Measurements from ENCODE around the gene TRIL.

TRIL gene

GRCh38 chr7:29003703-29004102 is 45.6 kb upstream of the TRIL start:
- H2BK120ac ChIP-seq (ENCODE audit: insufficient read depth, low read length, poor library complexity), result no peak overlapping the region
- H2AFZ ChIP-seq (ENCODE audit: insufficient read depth, low read length, poor library complexity), result no peak overlapping the region
- no peak overlapping the region for H2BK12ac ChIP-seq (ENCODE audit: low read length)
- H4K91ac ChIP-seq (ENCODE audit: low read depth, low read length), result no peak overlapping the region
- H3K4ac ChIP-seq (ENCODE audit: low read depth, low read length), result no peak overlapping the region
- H2AK5ac ChIP-seq (ENCODE audit: low read length), result no peak overlapping the region
- no peak overlapping the region for H3K4me3 ChIP-seq (ENCODE audit: low read depth, low read length)
- no peaks in the 10 kb centered on the region for H3K79me1 ChIP-seq (ENCODE audit: low read length)
- no peak overlapping the region for H2BK5ac ChIP-seq (ENCODE audit: low read depth, low read length, poor library complexity)
- DNase-seq, result no peak
- H3K27ac ChIP-seq (ENCODE audit: low read depth, low read length), result no peak overlapping the region
- H3K9me3 ChIP-seq (ENCODE audit: insufficient read depth, low read depth, low read length), result peaks cover 2% of the 10 kb centered on the region
- no peaks in the 10 kb centered on the region for H3K27me3 ChIP-seq (ENCODE audit: insufficient read depth, low read length)
- no peak overlapping the region for H3K18ac ChIP-seq (ENCODE audit: low read length)
- H3K4me2 ChIP-seq (ENCODE audit: low read length), result no peak overlapping the region
- no peak overlapping the region for H3K14ac ChIP-seq (ENCODE audit: low read length)
- H4K12ac ChIP-seq (ENCODE audit: low read depth, low read length), result no peak overlapping the region
- WGBS (ENCODE audit: extremely low coverage, insufficient coverage, insufficient read length), result no CpG with 5 or more reads among the region's 5 CpGs
- H3K36me3 ChIP-seq (ENCODE audit: control insufficient read depth in 1 of 2, insufficient read depth in 2 of 2, low read length in 2 of 2), result peaks cover 5% of the 10 kb centered on the region in 2 experiments
- no peak overlapping the region for H3K9ac ChIP-seq (ENCODE audit: low read length)
- H3K4me1 ChIP-seq (ENCODE audit: control insufficient read depth in 1 of 2, insufficient read depth in 2 of 2, low read length in 2 of 2), result no peaks in the 10 kb centered on the region
- no peaks in the 10 kb centered on the region for H3K79me2 ChIP-seq (ENCODE audit: control insufficient read depth, insufficient read depth, low read length, poor library complexity)
- no peak overlapping the region for H3K23ac ChIP-seq (ENCODE audit: low read length)
- no peak overlapping the region for H4K8ac ChIP-seq (ENCODE audit: low read depth, low read length)

DNA sequence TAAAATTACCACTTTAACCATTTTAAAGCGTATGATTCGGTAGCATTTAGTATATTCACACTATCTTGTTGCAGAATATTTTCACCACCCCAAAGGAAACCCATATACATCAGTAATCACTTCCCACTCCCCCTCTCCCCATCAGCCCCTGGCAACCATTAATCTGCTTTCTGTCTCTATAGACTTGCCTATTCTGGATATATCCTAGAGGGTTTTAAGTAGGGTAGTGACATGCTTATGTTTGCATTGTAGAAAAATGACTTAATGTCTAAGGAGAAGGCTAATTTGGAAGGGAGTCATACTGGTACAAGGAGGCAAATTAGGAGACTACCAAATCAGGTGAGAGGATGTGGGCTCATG is 42.6 kb upstream of the TRIL start:
- peaks cover 2% of the 10 kb centered on the region for H3K9me3 ChIP-seq (ENCODE audit: insufficient read depth, low read depth, low read length)
- no peak overlapping the region for H4K12ac ChIP-seq (ENCODE audit: low read depth, low read length)
- no peak overlapping the region for H3K14ac ChIP-seq (ENCODE audit: low read length)
- no peak overlapping the region for H2BK5ac ChIP-seq (ENCODE audit: low read depth, low read length, poor library complexity)
- H3K4ac ChIP-seq (ENCODE audit: low read depth, low read length), result no peak overlapping the region
- no peak overlapping the region for H3K27ac ChIP-seq (ENCODE audit: low read depth, low read length)
- no peaks in the 10 kb centered on the region for H3K27me3 ChIP-seq (ENCODE audit: insufficient read depth, low read length)
- no peak overlapping the region for H4K91ac ChIP-seq (ENCODE audit: low read depth, low read length)
- H2BK120ac ChIP-seq (ENCODE audit: insufficient read depth, low read length, poor library complexity), result no peak overlapping the region
- no peak for DNase-seq
- H3K79me1 ChIP-seq (ENCODE audit: low read length), result no peaks in the 10 kb centered on the region
- no peak overlapping the region for H4K8ac ChIP-seq (ENCODE audit: low read depth, low read length)
- H2AFZ ChIP-seq (ENCODE audit: insufficient read depth, low read length, poor library complexity), result no peak overlapping the region
- H3K36me3 ChIP-seq (ENCODE audit: control insufficient read depth in 1 of 2, insufficient read depth in 2 of 2, low read length in 2 of 2), result peaks cover 2 to 5% of the 10 kb centered on the region in 2 experiments
- H3K4me3 ChIP-seq (ENCODE audit: low read depth, low read length), result no peak overlapping the region
- H3K4me2 ChIP-seq (ENCODE audit: low read length), result no peak overlapping the region
- H3K4me1 ChIP-seq (ENCODE audit: control insufficient read depth in 1 of 2, insufficient read depth in 2 of 2, low read length in 2 of 2), result no peaks in the 10 kb centered on the region
- H2BK12ac ChIP-seq (ENCODE audit: low read length), result no peak overlapping the region
- H3K79me2 ChIP-seq (ENCODE audit: control insufficient read depth, insufficient read depth, low read length, poor library complexity), result no peaks in the 10 kb centered on the region
- no peak overlapping the region for H3K18ac ChIP-seq (ENCODE audit: low read length)
- H3K23ac ChIP-seq (ENCODE audit: low read length), result no peak overlapping the region
- no peak overlapping the region for H2AK5ac ChIP-seq (ENCODE audit: low read length)
- H3K9ac ChIP-seq (ENCODE audit: low read length), result no peak overlapping the region
- no CpG with 5 or more reads among the region's 2 CpGs for WGBS (ENCODE audit: extremely low coverage, insufficient coverage, insufficient read length)

- Histone ChIP-seq H3K4ac (ENCODE audit: low read depth, low read length) (no peak overlapping the region), H3K4me2 (ENCODE audit: low read length) (no peak overlapping the region), H3K14ac (ENCODE audit: low read length) (no peak overlapping the region), H4K91ac (ENCODE audit: low read depth, low read length) (no peak overlapping the region), H2AK5ac (ENCODE audit: low read length) (no peak overlapping the region), H4K12ac (ENCODE audit: low read depth, low read length) (no peak overlapping the region), H2AFZ (ENCODE audit: insufficient read depth, low read length, poor library complexity) (no peak overlapping the region), H3K9me3 (ENCODE audit: insufficient read depth, low read depth, low read length) (peaks cover 2% of the 10 kb centered on the region), H3K27ac (ENCODE audit: low read depth, low read length) (no peak overlapping the region), H2BK120ac (ENCODE audit: insufficient read depth, low read length, poor library complexity) (no peak overlapping the region), H2BK5ac (ENCODE audit: low read depth, low read length, poor library complexity) (no peak overlapping the region), H3K4me3 (ENCODE audit: low read depth, low read length) (no peak overlapping the region), H3K36me3 (ENCODE audit: control insufficient read depth in 1 of 2, insufficient read depth in 2 of 2, low read length in 2 of 2) (peaks cover 2 to 5% of the 10 kb centered on the region in 2 experiments), H3K4me1 (ENCODE audit: control insufficient read depth in 1 of 2, insufficient read depth in 2 of 2, low read length in 2 of 2) (no peaks in the 10 kb centered on the region), H3K79me1 (ENCODE audit: low read length) (no peaks in the 10 kb centered on the region), H3K79me2 (ENCODE audit: control insufficient read depth, insufficient read depth, low read length, poor library complexity) (no peaks in the 10 kb centered on the region), H2BK12ac (ENCODE audit: low read length) (no peak overlapping the region), H3K9ac (ENCODE audit: low read length) (no peak overlapping the region), H3K18ac (ENCODE audit: low read length) (peak overlapping the region; percentile 14), H3K27me3 (ENCODE audit: insufficient read depth, low read length) (no peaks in the 10 kb centered on the region), H4K8ac (ENCODE audit: low read depth, low read length) (no peak overlapping the region), H3K23ac (ENCODE audit: low read length) (no peak overlapping the region)
- no CpG with 5 or more reads among the region's 12 CpGs for WGBS (ENCODE audit: extremely low coverage, insufficient coverage, insufficient read length)
- no peak for DNase-seq
Observed at GRCh38 chr7:28999895-29000716, 42.0 kb upstream of the TRIL start.

GRCh38 chr7:28999427-28999826 is 41.3 kb upstream of the TRIL start:
- peaks cover 2 to 5% of the 10 kb centered on the region in 2 experiments for H3K36me3 ChIP-seq (ENCODE audit: control insufficient read depth in 1 of 2, insufficient read depth in 2 of 2, low read length in 2 of 2)
- no peak overlapping the region for H4K8ac ChIP-seq (ENCODE audit: low read depth, low read length)
- no peak overlapping the region for H3K9ac ChIP-seq (ENCODE audit: low read length)
- H3K4me2 ChIP-seq (ENCODE audit: low read length), result no peak overlapping the region
- no peak for DNase-seq
- no peak overlapping the region for H3K27ac ChIP-seq (ENCODE audit: low read depth, low read length)
- no peaks in the 10 kb centered on the region for H3K79me1 ChIP-seq (ENCODE audit: low read length)
- no peak overlapping the region for H4K91ac ChIP-seq (ENCODE audit: low read depth, low read length)
- WGBS (ENCODE audit: extremely low coverage, insufficient coverage, insufficient read length), result no CpG with 5 or more reads among the region's 5 CpGs
- no peaks in the 10 kb centered on the region for H3K4me1 ChIP-seq (ENCODE audit: control insufficient read depth in 1 of 2, insufficient read depth in 2 of 2, low read length in 2 of 2)
- no peak overlapping the region for H2BK5ac ChIP-seq (ENCODE audit: low read depth, low read length, poor library complexity)
- H3K9me3 ChIP-seq (ENCODE audit: insufficient read depth, low read depth, low read length), result peaks cover 2% of the 10 kb centered on the region
- H3K23ac ChIP-seq (ENCODE audit: low read length), result no peak overlapping the region
- H3K4ac ChIP-seq (ENCODE audit: low read depth, low read length), result no peak overlapping the region
- H3K18ac ChIP-seq (ENCODE audit: low read length), result no peak overlapping the region
- H2AFZ ChIP-seq (ENCODE audit: insufficient read depth, low read length, poor library complexity), result no peak overlapping the region
- H2BK120ac ChIP-seq (ENCODE audit: insufficient read depth, low read length, poor library complexity), result no peak overlapping the region
- no peak overlapping the region for H3K14ac ChIP-seq (ENCODE audit: low read length)
- H3K79me2 ChIP-seq (ENCODE audit: control insufficient read depth, insufficient read depth, low read length, poor library complexity), result no peaks in the 10 kb centered on the region
- H3K27me3 ChIP-seq (ENCODE audit: insufficient read depth, low read length), result no peaks in the 10 kb centered on the region
- H3K4me3 ChIP-seq (ENCODE audit: low read depth, low read length), result no peak overlapping the region
- H4K12ac ChIP-seq (ENCODE audit: low read depth, low read length), result no peak overlapping the region
- H2BK12ac ChIP-seq (ENCODE audit: low read length), result no peak overlapping the region
- no peak overlapping the region for H2AK5ac ChIP-seq (ENCODE audit: low read length)

Measured in trophoblast cell (in vitro differentiated cells and primary cell).